IPS-18a (cell line): Measurements from ENCODE around the gene CHD3.
"Not testable (repeated sequence)": the region's sequence is repeated elsewhere in the genome, so short reads cannot be mapped to it uniquely, and the experiment has no call there.

Source experiments
- H3K27ac ChIP-seq: one replicate; pipeline ENCODE4 v1.5.1; 2013; ENCODE audit warnings: low read length
- H3K27me3 ChIP-seq: one replicate; pipeline ENCODE4 v1.6.1; 2013; ENCODE audit warnings: mild to moderate bottlenecking, low read length; ENCODE audit not compliant: control insufficient read depth, insufficient read depth
- H3K36me3 ChIP-seq: one replicate; pipeline ENCODE4 v1.6.1; 2013; ENCODE audit warnings: low read depth, low read length; ENCODE audit not compliant: control insufficient read depth
- H3K4me1 ChIP-seq: one replicate; pipeline ENCODE4 v1.6.1; 2013; ENCODE audit warnings: low read depth, low read length; ENCODE audit not compliant: control insufficient read depth
- H3K4me3 ChIP-seq: one replicate; pipeline ENCODE4 v1.5.1; 2013; ENCODE audit warnings: low read length
- H3K9ac ChIP-seq: one replicate; pipeline ENCODE4 v1.6.1; 2013; ENCODE audit warnings: mild to moderate bottlenecking, low read length, moderate library complexity
- H3K9me3 ChIP-seq: one replicate; pipeline ENCODE4 v1.6.1; 2013; ENCODE audit warnings: low read depth, low read length; ENCODE audit not compliant: control insufficient read depth

The CHD3 gene

DNA sequence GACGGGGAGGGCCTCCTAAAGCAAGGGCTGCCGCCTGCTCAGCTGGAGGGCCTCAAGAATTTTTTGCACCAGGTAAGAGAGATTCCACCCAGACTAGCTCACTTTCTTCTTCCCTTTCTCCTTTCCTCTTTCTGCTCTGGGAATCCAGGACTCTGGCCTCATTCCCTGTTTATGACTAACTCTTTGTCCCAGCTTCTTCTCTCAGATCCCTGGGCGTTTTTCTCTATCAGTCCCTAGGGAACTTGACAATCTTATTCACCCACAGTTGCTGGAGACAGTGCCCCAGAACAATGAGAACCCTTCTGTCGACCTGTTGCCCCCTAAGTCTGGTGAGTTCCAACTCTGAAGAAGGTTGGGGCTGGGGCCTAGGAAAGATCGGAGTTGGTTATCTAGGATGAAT lies 59.1 kb downstream of the CHD3 start:
- Histone ChIP-seq H3K9me3 (no peaks in the 10 kb centered on the region), H3K4me1 (no peaks in the 10 kb centered on the region), H3K27ac (no peak overlapping the region), H3K27me3 (no peaks in the 10 kb centered on the region), H3K4me3 (no peak overlapping the region), H3K9ac (no peak overlapping the region), H3K36me3 (peaks cover 44% of the 10 kb centered on the region)

GRCh38 chr17:7950578-7950977 lies 62.0 kb downstream of the CHD3 start:
- no peaks in the 10 kb centered on the region for H3K4me1 ChIP-seq
- H3K9me3 ChIP-seq, result no peaks in the 10 kb centered on the region
- no peak overlapping the region for H3K27ac ChIP-seq
- no peaks in the 10 kb centered on the region for H3K27me3 ChIP-seq
- peaks cover 23% of the 10 kb centered on the region for H3K36me3 ChIP-seq
- H3K9ac ChIP-seq, result no peak overlapping the region
- H3K4me3 ChIP-seq, result no peak overlapping the region

DNA sequence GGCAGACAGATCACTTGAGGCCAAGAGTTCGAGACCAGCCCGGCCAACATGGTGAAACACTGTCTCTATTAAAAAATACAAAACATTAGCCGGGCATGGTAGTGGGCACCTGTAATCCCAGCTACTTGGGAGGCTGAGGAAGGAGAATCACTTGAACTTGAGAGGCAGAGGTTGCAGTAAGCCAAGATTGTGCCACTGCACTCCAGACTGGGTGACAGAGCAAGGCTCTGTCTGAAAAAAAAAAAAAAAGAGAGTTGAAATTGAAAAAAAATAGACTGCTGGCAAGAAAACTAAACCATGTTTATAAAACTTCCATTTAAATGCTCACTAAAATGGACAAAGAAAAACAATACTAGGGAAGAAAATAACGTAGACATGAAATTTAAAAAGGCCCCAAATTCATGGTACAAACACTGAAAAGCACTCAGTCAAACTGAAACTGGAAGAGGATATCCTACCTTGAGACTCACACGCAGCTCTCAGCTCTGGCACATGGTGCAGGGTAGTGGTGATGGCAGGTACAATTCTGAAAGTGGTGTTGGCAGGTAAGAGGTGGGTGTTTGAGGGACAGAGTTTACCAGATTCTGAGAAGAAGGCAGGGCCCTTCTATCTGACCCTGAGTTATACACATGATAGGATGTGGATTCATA lies 62.7 kb downstream of the CHD3 start:
- no peak overlapping the region for H3K4me3 ChIP-seq
- H3K9me3 ChIP-seq, result no peaks in the 10 kb centered on the region
- no peak overlapping the region for H3K9ac ChIP-seq
- peaks cover 17% of the 10 kb centered on the region for H3K36me3 ChIP-seq
- no peaks in the 10 kb centered on the region for H3K27me3 ChIP-seq
- no peaks in the 10 kb centered on the region for H3K4me1 ChIP-seq
- H3K27ac ChIP-seq, result no peak overlapping the region

GRCh38 chr17:7953266-7953665 lies 64.7 kb downstream of the CHD3 start:
- not testable (repeated sequence) for H3K9ac ChIP-seq, H3K4me1 ChIP-seq

DNA sequence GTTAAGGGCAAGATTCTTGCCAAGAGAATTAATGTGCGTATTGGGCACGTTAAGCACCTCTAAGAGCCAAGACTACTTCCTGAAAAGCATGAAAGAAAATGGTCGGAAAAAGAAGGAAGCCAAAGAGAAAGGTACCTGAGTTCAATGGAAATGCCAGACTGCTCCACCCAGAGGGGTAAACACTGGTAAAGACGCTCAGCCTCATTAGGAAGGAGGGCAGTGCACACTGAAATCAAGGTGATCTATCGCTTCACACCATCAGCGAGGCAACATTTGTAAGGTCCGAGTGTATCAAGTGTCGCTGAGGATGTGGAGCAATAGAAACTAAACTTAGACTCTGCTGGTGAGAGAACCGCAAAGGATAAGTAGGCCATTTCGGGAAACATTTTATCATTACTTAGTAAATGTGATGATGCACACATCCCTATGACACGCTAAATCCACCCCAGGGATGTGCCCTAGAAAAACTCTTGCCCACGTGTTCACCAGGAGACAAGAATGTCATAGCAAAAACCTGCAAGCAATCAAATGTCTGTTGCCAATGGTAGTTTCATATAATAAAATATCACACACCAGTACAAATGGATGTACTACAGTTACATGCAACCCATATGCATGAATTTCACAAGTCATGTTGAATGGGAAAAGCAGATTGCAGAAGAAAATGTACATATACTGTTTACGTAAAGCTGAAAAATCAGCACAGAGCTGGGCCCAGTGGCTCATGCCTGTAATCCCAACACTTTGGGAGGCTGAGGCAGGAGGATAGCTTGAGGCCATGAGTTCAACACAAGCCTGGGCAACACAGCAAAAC lies 67.0 kb downstream of the CHD3 start:
- Histone ChIP-seq H3K27me3 (no peaks in the 10 kb centered on the region), H3K27ac (no peak overlapping the region), H3K4me1 (no peaks in the 10 kb centered on the region), H3K9ac (no peak overlapping the region), H3K9me3 (no peaks in the 10 kb centered on the region), H3K36me3 (no peaks in the 10 kb centered on the region), H3K4me3 (no peak overlapping the region)

More at GRCh38 chr17:7953266-7953665, 64.7 kb downstream of the CHD3 start:
- not testable (repeated sequence) for H3K4me3 ChIP-seq, H3K9me3 ChIP-seq, H3K27me3 ChIP-seq, H3K27ac ChIP-seq, H3K36me3 ChIP-seq

- Histone ChIP-seq H3K27ac (no peak overlapping the region), H3K4me3 (no peak overlapping the region), H3K9ac (no peak overlapping the region), H3K36me3 (no peaks in the 10 kb centered on the region), H3K4me1 (no peaks in the 10 kb centered on the region), H3K9me3 (no peaks in the 10 kb centered on the region), H3K27me3 (no peaks in the 10 kb centered on the region)
These were observed 67.8 kb downstream of the CHD3 start for GRCh38 chr17:7956228-7956965.

DNA sequence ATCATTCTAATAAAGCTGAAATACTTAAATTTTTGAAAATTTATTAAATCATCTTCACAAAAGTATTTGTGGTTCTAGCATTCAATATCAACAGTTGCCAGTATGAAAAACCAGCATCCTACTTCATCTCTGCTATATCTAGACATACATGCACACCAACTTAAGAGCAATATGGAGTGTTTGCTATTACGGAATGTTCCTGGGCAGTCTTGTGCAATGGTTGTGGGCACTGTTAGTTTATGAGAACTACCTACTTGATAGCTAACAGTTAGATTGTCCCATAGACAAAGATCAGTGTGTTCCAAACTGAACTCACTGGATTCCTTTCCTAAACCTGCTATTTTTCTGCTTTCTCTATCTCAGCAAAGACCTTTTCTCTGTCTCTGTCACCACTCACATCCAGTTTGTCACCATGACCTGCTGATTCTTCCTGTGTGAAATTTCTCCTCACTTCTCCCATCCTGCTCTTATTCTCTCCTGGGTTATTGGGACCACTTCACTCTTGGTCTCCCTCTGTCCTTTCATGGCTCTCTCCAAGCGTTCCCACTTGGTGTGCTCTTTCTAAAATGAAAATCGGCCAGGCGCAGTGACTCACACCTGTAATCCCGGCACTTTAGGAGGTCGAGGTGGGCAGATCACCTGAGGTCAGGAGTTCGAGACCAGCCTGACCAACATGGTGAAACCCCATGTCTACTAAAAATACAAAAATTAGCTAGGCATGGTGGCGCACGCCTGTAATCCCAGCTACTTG lies 71.1 kb downstream of the CHD3 start:
- Histone ChIP-seq H3K9me3 (no peaks in the 10 kb centered on the region), H3K4me3 (no peak overlapping the region), H3K27me3 (no peaks in the 10 kb centered on the region), H3K27ac (no peak overlapping the region), H3K9ac (no peak overlapping the region), H3K36me3 (no peaks in the 10 kb centered on the region), H3K4me1 (no peaks in the 10 kb centered on the region)

GRCh38 chr17:7961421-7961820 lies 72.8 kb downstream of the CHD3 start:
- H3K4me3 ChIP-seq, result no peak overlapping the region
- H3K9me3 ChIP-seq, result no peaks in the 10 kb centered on the region
- no peak overlapping the region for H3K9ac ChIP-seq
- H3K4me1 ChIP-seq, result no peaks in the 10 kb centered on the region
- no peaks in the 10 kb centered on the region for H3K36me3 ChIP-seq
- H3K27ac ChIP-seq, result no peak overlapping the region
- no peaks in the 10 kb centered on the region for H3K27me3 ChIP-seq
